ENCODE data around the gene CLSTN2. TPM values are rescaled to one million over a fixed set of nuclear protein-coding genes. Genes with fewer than 3 reads are reported as not detected.
A peak's percentile ranks its signal among the peaks of the same experiment; 100 is the strongest.

CLSTN2 gene
- total RNA-seq, 1 donor from 2014 or later = not detected

DNA sequence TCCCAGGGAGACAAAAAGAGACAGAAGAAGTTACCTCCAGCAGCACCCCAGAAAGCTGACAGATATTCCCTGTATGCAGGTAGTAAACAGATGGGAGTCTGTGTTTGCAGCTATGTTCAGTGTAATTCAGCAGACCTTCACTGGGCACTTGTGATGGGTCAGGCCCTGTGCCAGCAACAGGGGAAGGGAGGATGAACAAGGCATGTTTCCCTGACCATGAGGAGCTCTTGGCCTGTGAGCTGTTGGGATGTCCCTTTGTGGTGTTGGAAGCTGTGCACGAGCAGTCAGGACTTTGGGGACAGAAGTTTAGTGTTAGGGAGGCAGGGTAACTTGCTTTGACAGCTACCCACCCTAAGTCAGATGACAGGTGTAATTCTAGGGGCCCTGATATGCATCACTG is 636.9 kb downstream of the CLSTN2 start:
- Mint-ChIP-seq H3K27ac (no peak overlapping the region), H3K4me1 (no peaks in the 10 kb centered on the region), H3K4me3 (no peak overlapping the region), H3K9me3 (no peaks in the 10 kb centered on the region), H3K27me3 (no peaks in the 10 kb centered on the region), H3K36me3 (ENCODE audit: low read depth) (no peaks in the 10 kb centered on the region)
- POLR2A ChIA-PET = interaction anchor here (0.5 kb wide), 1 partner anchor 1576 kb away, joined by 5 read pairs; no protein-coding TSS in a partner anchor
- TF ChIP-seq CTCF (IDR thresholded peaks at IDR 0.05) = no peak
- ATAC-seq (ENCODE audit: low read depth) (no peak), DNase-seq (no peak)
- CTCF ChIA-PET = no interaction called here
- intact Hi-C loops (cut with micrococcal nuclease) = no loop called here

- H3K27me3 Mint-ChIP-seq = no peaks in the 10 kb centered on the region
- DNase-seq (no peak), ATAC-seq (ENCODE audit: low read depth) (no peak)
- ChIA-PET CTCF (no interaction called here), POLR2A (interaction anchor here (0.5 kb wide), 1 partner anchor 1575 kb away, joined by 5 read pairs; no protein-coding TSS in a partner anchor)
- no peaks in the 10 kb centered on the region for H3K36me3 Mint-ChIP-seq (ENCODE audit: low read depth)
- H3K4me1 Mint-ChIP-seq = no peaks in the 10 kb centered on the region
- no peak overlapping the region for H3K27ac Mint-ChIP-seq
- no peaks in the 10 kb centered on the region for H3K9me3 Mint-ChIP-seq
- no peak overlapping the region for H3K4me3 Mint-ChIP-seq
- no peak for TF ChIP-seq CTCF (IDR thresholded peaks at IDR 0.05)
- intact Hi-C loops (cut with micrococcal nuclease) = no loop called here
These were observed 637.3 kb downstream of the CLSTN2 start for GRCh38 chr3:140572334-140572733.

DNA sequence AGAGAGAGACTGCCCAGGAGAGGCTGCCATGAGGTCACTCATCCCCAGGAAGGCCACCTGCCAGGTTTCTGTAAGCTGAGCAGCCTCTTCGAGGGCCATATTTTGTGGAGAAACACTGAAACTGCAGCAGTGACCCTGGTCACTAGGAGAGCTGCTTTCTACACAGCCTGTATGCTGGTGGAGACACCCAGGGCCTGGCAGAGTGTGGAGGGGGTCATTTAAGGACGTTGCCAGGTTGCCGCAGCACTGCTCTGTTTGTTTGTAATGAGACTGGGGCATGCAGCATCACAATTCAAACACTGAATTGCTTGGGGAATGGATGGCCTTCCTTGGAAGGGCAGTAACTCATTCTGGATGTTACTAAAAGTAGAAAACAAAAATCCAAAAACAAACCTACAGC is 638.0 kb downstream of the CLSTN2 start:
- H3K27ac Mint-ChIP-seq = peak overlapping the region; percentile 38
- H3K27me3 Mint-ChIP-seq = no peaks in the 10 kb centered on the region
- intact Hi-C loops (cut with micrococcal nuclease) = no loop called here
- ATAC-seq (ENCODE audit: low read depth) (no peak), DNase-seq (no peak)
- ChIA-PET CTCF (no interaction called here), POLR2A (no interaction called here)
- no peak for TF ChIP-seq CTCF (IDR thresholded peaks at IDR 0.05)
- H3K4me1 Mint-ChIP-seq = no peaks in the 10 kb centered on the region
- no peaks in the 10 kb centered on the region for H3K9me3 Mint-ChIP-seq
- H3K36me3 Mint-ChIP-seq (ENCODE audit: low read depth) = no peaks in the 10 kb centered on the region
- H3K4me3 Mint-ChIP-seq = no peak overlapping the region

DNA sequence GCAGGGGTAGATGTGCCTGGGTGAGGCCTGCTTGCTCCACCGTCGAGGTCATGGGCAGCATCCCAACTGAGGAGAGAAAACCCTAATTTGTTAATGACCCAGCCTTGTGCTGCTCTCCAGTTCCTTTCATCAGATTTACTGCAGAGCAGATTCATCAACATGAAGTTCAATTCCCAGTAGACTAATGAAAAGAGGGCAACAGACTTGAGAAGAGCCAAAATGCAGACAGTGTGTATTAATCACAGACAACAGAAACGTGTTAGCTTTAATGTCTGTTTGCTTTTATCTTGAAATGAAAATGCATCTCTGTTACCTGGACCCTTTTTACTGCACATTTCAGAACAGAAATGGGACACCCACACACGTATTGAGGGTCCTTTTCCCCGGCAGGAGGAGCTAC is 639.4 kb downstream of the CLSTN2 start:
- ChIA-PET CTCF (no interaction called here), POLR2A (no interaction called here)
- peaks cover 2% of the 10 kb centered on the region for H3K9me3 Mint-ChIP-seq
- DNase-seq (no peak), ATAC-seq (ENCODE audit: low read depth) (no peak)
- H3K36me3 Mint-ChIP-seq (ENCODE audit: low read depth) = no peaks in the 10 kb centered on the region
- no peaks in the 10 kb centered on the region for H3K4me1 Mint-ChIP-seq
- no peak overlapping the region for H3K4me3 Mint-ChIP-seq
- intact Hi-C loops (cut with micrococcal nuclease) = no loop called here
- H3K27me3 Mint-ChIP-seq = peaks cover 2% of the 10 kb centered on the region
- H3K27ac Mint-ChIP-seq = no peak overlapping the region
- TF ChIP-seq CTCF (IDR thresholded peaks at IDR 0.05) = no peak

DNA sequence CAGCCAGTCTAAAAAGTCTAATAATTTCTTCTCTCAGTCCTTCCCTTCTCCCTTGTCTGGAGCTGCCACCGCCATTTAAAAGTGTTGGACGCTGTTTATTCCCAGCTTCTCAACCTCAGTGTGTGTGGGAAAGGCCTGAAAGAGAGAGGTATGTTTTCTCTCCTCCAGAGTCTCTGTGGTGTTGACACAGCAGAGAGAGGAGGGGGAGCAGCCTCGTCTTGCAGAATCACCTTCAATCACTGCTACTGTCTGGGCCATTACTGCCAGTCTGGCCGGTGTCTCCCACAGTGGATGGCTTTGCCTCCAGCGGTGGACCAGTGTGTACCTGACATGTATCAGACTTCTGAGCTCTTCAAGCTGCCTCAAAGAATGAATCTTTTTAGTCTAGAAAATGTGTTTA is 641.5 kb downstream of the CLSTN2 start:
- ATAC-seq (ENCODE audit: low read depth) (no peak), DNase-seq (no peak)
- H3K27me3 Mint-ChIP-seq = peaks cover 2% of the 10 kb centered on the region
- no peak overlapping the region for H3K4me3 Mint-ChIP-seq
- ChIA-PET CTCF (no interaction called here), POLR2A (no interaction called here)
- TF ChIP-seq CTCF (IDR thresholded peaks at IDR 0.05) = no peak
- intact Hi-C loops (cut with micrococcal nuclease) = no loop called here
- peaks cover 2% of the 10 kb centered on the region for H3K9me3 Mint-ChIP-seq
- no peaks in the 10 kb centered on the region for H3K4me1 Mint-ChIP-seq
- no peaks in the 10 kb centered on the region for H3K36me3 Mint-ChIP-seq (ENCODE audit: low read depth)
- no peak overlapping the region for H3K27ac Mint-ChIP-seq

Measured in activated B cell treated with CpG ODN at 0.5 μM for 24 hours (primary cell).